KBM-7 (cell line): Measurements from ENCODE around the gene RAP1A.
"Not testable (repeated sequence)": the region's sequence is repeated elsewhere in the genome, so short reads cannot be mapped to it uniquely, and the experiment has no call there.

Source experiments
- DNase-seq: peaks from one replicate; pipeline ENCODE4 v3.0.0-alpha.2; 2015
- in situ Hi-C: fragments of 300-500 bp; cut with MboI; formaldehyde crosslinking; loops from 2 replicates; pipeline ENCODE4 v1.14.3; 2020; ENCODE audit warnings: low sequenced_read_pairs, low pct_unique_long_range_greater_than_20kb, mixed read lengths

RAP1A gene

DNA sequence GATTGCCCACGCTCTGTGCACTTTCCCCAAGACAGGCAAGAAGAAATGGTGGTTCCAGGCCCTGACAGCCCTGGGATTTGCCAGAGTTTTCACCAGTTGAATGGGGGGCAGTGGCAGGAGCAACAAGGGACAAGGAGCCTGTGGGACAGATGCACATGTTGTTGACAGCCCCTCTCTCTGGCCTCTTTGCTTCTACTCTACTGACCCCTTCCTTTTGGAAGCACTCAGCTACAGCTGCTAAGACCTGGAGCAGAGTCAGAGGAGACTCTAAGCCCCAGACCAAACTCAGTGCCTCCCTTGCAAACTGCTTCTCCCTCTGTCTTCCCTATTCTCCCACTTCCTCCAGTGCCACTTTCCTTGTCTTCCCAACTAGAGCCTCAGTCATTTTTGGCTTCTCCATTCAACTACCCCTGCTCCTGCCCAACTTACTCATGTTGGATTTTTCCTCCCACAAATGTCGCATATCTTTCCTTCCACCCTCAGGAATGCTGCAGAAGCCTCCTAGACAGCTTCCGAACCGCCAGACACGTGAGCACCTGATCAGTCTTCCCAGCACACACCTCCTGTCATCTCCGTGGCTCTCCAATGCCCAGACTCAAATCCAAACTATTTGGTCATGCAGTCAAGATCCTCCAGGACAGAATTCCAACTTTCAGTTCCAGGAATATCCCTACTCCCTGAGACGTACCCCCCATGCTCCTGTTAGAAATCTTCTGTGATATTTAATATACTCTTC lies 110.5 kb downstream of the RAP1A start:
- DNase-seq: no peak
- in situ Hi-C loops: no loop called here

DNA sequence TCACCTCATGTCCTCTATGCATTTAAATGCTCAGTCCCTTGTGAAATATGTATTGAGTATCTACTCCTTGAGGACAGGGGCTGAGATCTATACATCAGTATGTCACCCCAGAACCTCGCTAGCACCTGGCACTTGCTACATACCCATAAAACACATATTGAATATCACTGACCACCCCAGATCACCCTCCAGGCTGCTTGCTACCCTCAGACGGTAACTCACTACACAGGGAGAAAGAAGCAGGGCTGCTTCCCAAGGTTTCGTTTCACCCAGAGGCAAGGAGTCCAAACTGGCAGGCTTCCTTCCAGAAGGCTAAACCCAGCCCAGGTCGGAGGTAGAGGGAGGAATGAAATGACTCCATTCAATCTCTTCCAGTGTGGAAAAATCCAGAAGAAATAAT lies 111.1 kb downstream of the RAP1A start:
- DNase-seq: no peak
- in situ Hi-C loops: no loop called here

DNA sequence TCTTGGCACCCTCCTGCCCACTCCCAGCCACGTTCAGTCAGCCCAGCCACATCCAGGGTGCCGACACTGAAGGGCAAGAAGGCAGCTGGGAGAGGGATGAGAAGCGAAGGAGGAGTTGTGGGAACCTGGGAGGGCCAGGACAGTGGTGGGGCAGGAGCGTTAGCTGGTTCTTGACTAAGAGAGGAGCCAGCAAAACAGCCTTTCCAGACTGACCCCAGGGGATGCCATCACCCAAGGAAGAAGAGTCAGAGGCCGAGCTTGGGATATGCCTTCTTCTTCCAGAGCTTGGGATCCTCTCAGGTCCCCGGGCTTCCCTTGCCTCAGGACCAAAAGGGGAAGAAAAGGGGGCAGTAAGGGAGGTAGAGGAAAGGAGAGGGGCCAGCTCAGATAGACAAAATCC lies 112.4 kb downstream of the RAP1A start:
- in situ Hi-C loops: no loop called here
- DNase-seq: no peak

DNA sequence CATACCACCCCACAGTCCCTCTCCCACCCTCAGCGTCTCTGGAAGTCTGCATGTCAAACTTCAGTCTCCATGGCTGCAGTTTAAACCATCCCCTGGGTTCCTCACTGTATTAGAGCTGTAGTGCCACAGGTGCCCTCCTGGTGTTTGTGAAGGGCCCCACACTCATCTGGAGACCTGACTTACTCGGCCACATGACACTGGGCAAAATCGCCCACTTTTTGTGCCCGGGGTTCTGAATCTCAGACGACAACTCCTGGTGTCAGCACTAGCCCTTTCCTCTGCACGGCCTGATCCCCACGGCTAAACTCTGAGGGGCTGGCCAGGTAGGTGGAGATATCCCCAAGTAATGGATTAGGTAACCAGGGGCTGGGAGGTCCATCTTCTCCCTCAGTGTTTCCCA lies 113.1 kb downstream of the RAP1A start:
- in situ Hi-C loops: no loop called here
- no peak for DNase-seq

DNA sequence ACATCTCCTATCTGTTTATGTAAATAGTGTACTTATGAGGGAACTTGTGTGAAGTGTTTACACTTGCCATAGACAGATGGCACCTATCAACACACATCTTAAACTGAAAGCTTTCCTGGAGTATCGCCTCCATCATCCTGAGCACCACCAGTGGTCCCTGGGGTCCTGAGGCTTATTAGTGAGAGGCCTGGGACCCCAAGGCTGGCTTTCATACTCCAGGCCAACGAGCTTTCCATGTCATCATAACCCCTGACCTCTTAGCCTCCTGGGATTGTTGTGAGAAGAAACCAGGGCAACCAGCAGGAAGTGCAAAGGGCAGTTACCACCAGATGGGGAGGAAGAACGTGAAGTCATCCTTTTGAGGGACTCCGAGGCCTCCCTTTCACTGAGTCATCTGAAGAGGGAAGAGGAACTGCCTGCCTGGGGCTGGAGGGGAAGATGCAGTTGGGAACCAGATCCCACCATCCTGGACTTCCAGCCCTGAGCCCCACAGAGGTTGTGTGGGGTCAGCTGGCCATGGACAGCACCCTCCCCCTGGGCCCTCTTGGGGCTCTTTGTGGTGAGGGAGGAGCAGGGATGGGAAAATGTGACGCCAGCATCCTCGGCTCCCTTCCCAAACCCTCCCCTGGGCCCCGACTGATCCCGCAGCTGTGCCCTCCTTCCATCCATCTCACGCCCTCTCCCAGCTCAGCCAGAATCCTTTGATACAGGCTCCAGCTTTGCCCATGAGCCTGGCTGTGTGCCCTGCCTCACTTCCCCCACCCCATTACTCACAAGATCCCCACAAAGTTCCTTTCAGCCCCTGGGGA lies 113.8 kb downstream of the RAP1A start:
- peak; percentile 82 for DNase-seq

DNA sequence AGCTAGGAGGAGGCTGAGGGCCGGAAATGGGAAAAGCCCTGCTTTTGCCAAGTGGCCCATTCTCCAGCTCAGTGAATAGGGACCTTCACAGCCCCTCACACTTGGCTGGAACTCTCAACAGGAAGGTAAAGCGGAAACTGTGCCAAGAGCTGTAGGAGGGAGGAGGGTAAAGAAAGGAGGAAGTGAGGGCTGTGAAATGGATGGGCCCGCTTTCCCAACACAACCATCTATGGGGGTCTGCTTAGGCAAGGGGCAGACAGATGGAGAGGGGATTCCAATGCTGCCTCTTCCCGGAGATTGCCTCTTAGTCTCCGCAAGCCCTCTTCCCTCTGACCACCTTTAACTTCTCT lies 114.4 kb downstream of the RAP1A start:
- peak; percentile 69 for DNase-seq
- in situ Hi-C loops: no loop called here

More for the DNA sequence above, 113.8 kb downstream of the RAP1A start:
- in situ Hi-C loops: no loop called here

DNA sequence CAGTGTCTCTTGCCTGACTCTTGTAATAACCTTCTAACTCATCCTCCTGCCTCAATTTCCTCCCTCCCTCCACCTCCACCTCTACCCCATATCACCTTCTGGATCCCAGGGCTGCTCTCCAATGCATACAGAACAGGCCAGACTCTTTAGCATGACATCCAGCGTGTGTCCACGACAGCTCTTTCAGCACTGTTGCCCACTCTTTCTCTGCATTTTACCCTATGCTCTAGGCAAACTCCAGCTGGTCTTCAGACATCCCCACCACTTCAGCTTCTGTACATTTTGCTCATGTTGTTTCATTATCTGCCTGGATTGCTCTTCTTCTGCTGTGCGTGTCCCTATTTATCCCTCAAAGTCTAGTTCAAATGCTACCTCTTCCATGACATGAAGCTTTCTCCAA lies 114.8 kb downstream of the RAP1A start:
- DNase-seq: no peak
- in situ Hi-C loops: no loop called here

DNA sequence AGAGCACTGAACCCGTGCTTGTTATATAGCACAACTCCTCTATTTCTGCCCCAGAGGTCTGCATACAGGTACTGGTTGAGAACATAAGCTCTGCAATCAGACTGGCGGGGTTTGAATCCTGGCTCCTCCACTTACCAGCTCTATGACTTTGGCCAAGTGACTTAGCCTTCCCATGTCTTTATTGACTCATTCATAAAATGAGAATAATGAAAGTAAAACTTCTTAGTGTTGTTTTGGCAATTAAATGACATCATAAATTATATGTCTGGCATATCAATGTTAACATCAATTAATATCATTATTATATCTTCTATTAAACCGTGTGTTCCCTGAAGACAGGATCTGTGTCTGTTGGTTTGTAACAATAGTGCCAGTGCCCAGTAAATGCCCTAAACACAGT lies 115.3 kb downstream of the RAP1A start:
- no peak for DNase-seq
- in situ Hi-C loops: no loop called here

DNA sequence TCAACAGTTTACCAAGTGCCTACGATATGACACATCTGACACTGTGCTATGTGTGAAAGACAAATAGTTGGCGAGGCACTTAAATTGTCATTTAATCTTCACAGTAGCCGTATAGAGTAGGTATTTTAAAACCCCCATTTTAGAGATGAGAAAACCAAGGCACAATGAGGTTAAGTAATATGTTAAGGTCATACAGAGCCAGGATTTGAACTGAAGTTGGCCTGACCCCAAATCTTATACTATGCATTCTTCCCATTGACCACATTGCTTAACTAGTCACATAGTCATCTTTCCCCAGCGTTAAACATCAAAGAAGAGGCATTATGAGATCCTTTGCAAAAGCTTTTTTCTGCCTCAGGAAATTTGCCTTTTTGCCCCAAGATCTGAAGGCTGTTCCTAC lies 115.7 kb downstream of the RAP1A start:
- DNase-seq: no peak
- in situ Hi-C loops: no loop called here

DNA sequence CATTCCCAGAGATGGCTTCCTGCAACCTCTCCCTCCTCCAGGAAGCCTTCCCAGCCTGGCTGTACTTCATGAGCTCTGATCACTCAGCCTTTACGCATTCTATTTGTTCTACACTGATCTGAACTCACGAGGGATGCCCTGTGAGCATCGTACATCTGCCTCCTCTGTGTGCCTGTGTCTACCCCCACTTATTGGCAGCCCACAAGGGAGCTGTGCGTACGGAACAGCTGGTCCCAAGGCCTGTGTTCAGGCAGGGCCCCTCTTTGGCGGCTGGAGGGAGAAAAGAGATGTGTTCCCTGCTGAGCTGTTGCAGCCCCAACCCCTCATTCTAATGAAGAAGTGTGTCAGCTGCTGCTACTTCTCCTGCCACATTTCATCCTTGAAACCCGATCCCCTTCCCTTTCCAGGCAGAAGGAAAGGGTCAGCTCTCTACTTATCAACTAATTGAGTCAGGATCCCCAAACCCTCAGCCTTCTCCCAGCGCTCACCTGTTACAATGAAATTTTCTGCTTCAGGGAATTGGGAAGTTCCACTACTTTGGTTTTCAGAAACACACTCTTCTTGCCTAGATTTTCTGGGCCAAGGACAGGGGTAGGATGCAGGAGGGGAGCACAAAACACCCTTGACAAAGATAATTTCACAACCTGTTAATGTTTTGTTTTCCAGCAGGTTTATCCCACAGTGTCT lies 116.4 kb downstream of the RAP1A start:
- in situ Hi-C loops: no loop called here
- no peak for DNase-seq

DNA sequence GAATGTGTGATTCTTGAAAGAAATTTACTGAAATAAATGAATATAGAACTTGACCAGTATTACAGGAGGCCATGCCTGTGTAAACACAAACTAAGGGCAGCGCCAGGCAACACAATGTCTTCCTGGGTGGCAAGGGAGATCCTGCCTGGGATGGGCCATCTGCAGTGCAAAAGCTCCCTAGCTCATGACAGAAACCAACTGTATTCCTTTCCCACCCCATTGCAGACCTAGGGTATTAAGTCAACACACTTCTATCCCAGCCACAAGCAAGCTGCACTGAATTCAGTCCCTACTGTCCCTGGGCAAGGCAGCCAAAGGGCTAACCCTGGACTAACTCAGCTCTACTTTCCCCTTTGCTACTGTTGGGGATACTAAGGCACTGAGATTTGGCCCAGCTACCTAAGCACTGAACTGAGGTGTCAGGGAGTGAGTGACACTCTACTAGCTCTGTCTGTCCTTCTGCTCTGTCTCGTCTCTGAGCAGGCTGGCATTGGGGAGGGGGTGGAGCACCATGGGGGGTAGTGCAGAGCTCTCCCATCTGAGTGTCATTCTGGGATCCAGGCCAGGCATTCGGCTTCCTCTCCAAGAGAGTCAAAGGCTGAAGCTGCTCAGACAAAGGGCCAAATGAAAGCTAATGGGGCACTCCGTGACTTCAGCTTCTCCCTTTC lies 117.1 kb downstream of the RAP1A start:
- DNase-seq: no peak
- in situ Hi-C loops: no loop called here

DNA sequence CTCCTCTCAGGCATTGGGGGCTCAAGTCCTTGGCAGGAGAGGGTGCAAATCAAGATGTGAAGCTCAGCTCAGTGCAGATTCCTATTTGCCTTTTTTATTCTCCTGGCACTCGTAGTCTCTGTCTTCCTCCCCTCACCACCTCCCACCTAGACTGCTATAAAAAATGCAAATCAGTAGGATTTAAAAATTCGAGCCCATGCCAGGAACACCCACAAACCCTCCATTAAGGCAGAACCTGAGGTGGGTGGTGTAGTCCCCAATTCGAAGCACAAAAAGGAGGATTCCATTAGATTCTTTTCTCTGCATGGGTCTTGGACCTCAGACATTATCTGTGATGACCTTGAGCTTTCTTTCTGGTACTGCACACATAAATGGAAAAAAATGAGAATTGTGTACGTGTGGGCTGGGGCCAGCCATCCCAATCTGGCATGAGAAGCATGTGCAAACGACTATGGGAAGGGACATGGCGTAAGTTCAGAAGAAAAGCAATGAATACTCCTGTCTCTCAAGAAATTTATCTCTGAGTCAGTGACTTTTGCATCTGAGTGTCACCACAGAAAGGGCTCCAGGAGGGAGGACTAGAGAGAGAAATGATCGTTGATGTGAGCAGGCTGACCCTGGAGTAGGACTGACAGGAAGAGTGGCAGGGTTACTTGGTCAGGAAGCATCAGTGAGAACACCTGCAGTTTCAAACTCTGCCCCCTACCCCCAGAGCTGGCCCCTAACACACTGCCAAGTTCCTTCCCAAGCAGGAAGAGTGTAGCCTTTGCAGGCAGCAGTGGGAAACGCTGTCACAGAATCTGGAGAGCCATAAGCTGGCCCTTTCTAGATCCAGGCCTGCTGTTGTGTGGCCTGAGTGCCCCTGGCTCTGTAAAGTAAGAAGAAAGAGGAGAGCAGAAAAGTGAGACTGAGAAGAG lies 117.9 kb downstream of the RAP1A start:
- DNase-seq: no peak
- in situ Hi-C loops: no loop called here

DNA sequence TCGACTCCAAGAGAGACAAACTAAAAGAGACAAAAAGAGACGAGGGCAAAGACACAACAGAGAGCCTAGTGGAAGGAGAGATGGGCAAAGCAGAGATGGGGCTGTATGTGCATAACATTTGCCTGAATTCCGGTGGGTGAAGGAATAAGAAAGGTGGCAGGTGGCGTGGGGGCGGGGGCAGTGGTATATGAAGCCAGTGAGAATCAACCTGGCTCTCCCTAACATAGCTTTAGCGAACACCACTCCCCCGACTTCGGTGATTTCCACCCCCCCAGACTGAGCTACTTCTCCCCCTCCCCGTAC lies 118.5 kb downstream of the RAP1A start:
- no peak for DNase-seq
- in situ Hi-C loops: no loop called here

DNA sequence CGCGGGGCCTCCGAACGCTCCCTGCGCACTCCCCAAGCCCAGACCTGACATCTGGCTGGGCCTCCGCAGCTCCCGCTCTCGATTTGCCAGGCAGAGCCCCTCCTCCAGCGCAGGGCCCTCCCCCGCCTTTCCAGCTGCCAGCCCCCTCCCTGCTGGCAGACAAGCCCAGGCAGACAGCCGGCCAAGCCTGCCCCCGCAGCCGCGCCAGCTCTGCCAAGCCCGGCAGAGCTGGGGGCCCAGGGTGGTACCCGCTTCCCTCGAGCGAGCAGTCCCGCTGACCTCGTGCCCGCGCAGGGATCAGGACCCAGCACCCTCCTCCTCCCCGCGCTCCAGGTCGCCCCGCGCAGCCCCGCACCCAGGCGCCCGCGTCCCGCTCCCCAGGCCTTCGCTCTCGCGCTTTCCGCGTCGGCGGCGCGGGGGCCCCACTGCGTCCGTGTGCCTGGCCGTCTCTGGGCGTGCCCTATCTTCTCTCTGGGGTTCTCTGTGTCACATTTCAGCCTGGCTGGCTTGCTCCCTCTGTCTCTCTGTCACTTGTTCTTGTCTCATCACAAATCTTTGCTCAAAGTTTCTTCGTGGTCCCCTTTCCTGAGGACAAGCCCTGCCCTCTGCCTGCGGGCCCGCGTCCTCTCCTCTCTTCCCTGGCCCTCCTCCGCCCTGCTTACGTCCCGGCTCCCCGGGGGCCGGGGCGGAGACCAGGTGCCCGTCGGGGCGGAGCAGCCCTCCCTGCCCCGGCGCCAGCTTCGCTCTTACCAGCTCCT lies 119.0 kb downstream of the RAP1A start:
- in situ Hi-C loops: no loop called here
- peak; percentile 87 for DNase-seq

DNA sequence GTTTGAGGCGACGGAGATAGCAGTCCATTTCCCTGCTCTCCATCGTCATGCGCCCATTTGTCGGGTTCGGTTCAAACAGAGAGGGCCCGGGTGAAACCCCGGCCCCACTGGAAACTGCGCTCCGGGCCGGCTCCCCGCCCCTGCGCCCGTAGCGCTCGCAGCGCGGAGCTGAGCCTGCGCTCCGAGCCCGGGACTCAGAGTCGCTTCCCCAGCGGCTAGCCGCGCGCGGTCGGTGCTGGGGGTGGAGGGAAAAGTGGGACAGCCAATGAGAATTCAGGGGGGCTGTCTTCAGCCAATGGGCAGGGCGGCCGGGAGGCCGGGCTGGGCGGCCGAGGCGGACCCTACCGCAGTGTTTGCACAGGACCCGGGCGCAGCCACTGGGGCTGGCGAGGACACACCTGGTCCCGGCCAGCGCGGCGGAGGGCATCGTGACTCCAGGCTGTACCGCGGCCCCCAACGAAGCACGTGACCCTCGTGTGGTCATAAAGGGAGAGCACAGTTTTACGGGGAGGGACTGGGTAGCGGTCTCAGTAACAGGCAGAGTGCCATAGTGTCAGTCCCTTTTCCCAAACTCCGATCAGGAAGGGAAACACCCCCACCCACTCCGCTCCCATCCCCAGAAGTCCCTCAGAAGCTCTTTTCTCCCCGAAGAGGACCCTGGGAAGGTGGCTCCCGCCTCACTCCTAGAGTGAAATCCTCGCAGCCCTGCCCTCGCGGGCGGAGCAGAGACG lies 119.8 kb downstream of the RAP1A start, which contains the start of gene INKA2:
Gene INKA2, minus strand, starts transcription at position 202 of the 731 bp plus-strand sequence. Its CDS starts 153 bp downstream, at position 49.
- in situ Hi-C loops: no loop called here

DNA sequence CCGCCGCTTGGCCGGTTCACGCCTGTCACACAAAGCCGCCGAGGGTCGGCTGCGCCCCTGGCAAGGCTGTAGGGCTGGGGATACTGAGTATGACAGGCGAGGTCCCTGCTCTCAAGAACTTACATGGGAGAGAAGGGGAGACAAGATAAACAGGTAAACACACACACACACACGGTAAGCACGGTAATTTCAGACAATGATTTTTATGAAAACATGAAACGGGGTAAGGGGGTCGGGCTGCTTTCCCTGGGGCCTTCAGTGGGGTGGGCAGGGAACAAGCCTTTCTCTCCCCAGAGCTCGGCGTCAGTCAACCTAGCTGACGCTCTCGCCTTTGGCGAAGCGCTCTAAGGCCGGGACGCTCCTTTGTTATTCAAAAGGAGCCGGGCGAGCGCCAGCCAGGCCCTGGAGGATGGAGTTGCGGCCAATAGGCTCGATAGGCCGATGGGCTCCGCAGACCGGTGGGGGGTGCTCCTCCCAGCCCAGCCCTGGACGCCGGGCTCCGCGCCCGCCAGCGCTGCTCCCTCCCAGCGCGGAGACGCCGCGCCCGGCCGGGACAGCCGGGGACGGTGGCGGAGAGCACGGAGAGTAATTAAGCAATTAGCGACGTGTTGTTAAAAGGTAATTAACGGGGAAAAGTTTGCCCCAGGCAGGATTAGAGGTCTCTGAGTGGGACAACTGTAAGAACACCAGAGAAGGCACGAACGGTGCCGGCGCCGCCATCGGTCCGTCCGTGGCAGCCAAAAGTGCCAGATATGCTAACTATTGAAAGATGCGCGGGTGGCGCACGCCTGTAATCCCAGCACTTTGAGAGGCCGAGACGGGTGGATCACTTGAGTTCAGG lies 120.6 kb downstream of the RAP1A start:
- in situ Hi-C loops: no loop called here
- DNase-seq: no peak

More for the DNA sequence above, 119.8 kb downstream of the RAP1A start, which contains the start of gene INKA2:
- peak; percentile 92 for DNase-seq

DNA sequence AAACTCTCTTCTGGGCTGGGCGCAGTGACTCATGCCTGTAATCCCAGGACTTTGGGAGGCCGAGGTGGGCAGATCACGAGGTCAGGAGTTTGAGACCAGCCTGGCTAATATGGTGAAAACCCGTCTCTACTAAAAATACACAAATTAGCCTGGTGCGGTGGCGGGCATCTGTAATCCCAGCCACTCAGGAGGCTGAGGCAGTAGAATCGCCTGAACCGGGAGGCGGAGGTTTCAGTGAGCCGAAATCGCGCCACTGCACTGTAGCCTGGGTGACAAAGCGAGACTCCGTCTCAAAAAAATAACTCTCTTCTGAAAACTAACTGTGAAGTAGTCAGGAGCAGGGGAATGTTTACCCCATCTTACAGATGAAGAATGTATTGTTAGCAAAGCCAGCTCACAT lies 122.7 kb downstream of the RAP1A start:
- in situ Hi-C loops, DNase-seq: not testable (repeated sequence)
